SW480 (cell line): ENCODE results near the gene P2RY6.

Experiments
- DNase-seq: peaks from one replicate; pipeline ENCODE4 v3.0.0-alpha.2; 2016; ENCODE audit warnings: low spot score

P2RY6 gene

GRCh38 chr11:73335204-73335923 lies 63.2 kb downstream of the P2RY6 start:
- DNase-seq: peak; percentile 66

DNA sequence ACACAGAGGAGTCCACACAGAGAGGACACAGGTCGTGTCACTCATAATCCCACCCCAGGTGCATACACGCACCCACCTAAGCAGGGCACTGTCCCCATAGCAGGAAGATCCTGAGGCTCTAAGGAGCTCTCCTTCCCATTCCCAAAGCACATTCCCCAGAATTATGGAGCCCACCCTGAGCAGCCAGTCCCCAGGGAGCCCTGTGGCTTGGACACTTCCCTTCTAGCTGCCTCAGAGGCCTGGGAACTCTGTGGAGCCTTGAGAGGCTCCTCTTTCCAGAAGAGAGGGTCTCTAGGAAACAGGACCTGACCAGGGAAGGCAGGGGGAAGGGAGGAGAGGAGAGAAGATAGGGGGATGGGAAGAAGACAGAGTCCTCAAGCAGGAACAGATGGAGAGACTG lies 65.7 kb downstream of the P2RY6 start:
- DNase-seq: no peak

DNA sequence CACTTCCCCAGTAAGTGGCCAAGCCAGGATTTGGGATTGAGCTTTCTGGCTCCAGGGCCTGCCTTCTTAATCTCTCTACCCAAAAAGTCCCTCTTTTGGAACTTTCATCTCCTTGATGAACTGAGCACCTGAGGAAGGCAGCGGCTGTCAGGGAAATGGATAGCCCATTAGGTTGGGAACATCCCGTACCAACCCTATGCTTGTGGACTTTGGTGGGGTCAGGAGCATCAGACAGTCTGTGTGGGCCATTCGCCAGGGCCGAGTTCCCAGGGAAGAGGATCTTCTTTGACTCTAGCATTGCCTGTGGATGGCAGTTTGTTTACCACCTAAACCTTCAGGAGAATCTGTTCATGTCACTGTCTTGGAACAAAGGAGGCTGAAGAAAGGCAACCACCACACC lies 66.1 kb downstream of the P2RY6 start:
- no peak for DNase-seq

DNA sequence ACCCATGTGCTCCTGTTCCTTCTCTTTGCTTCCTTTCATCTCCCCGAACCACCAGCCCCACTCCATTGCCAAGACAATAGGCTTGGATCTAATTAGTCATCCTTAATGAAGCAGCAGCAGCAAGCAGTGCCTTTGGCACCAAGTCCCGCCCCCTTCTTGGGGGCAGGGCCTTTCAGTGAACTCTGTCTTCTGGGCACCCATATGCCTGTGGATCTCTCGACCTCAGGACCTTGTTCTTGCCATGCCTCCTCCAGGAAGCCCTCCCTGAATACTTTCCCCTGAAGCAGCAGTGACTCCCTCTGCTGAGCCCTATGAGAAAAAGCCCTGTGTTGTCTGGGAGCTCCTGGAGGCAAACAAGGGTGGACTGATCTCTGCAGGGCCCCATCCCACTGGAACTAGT lies 68.0 kb downstream of the P2RY6 start:
- DNase-seq: no peak

DNA sequence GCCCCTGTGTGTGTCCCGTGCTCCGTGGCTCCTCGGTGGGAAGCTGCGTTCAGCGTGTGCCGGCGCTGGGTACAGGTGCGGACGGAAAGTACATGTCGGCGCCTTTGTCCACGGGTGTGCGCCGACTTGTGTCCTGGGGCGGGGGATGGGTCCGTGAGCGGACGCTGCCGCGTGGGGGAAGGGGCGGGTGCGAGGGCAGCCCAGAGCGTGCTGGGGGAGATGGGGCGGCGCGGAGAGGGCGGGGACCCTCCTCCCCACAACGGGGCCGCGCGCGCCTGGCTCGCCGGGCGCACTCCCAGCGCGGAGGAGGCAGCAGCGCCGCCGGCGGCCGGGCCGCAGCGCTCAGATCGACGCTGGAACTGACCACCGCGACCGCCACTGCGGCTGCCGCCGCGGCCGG lies 70.5 kb downstream of the P2RY6 start:
- no peak for DNase-seq

DNA sequence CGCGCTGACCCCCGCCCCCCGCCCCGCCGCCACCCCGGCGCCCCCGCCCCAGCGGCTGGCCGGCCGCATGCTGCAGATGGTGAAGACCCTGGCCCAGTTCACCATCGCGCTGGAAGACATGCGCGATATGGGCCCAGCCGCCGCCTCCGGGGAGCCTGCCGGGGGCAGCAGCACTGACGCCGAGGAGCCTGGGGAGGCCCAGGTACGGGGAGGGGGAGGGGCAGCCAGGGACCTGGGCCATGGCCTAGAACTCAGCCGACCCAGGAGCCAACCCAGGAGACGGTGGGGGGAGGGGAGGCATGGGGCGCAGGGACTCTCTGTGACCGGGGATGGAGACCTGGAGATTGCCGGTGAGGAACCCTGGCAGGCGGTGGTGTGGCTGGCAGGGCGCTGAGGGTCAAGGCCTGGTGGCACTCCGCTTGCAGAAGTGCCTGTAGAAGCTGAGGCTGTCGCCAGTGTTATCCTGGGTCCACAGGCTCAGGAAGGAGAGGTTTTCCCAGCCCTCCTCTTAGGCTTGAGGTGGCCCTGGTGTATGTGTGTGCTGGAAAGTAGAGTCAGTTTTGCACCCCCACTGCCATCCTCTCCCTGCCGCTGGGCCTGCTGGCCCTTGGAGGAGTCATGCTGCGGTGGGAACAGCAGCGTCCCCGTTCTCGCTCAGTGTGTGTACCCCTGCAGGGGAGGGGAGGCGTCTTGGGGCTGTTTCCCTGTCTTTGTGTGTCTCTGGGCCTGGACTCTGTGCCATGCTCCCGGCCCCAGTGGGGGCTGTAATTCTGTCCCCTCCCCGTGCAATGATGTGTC lies 71.1 kb downstream of the P2RY6 start:
- DNase-seq: no peak

GRCh38 chr11:73344191-73344607 lies 72.1 kb downstream of the P2RY6 start:
- no peak for DNase-seq

- no peak for DNase-seq
Measured at GRCh38 chr11:73345481-73346160, 73.5 kb downstream of the P2RY6 start.

- no peak for DNase-seq
Measured at GRCh38 chr11:73346186-73346935, 74.2 kb downstream of the P2RY6 start.

DNA sequence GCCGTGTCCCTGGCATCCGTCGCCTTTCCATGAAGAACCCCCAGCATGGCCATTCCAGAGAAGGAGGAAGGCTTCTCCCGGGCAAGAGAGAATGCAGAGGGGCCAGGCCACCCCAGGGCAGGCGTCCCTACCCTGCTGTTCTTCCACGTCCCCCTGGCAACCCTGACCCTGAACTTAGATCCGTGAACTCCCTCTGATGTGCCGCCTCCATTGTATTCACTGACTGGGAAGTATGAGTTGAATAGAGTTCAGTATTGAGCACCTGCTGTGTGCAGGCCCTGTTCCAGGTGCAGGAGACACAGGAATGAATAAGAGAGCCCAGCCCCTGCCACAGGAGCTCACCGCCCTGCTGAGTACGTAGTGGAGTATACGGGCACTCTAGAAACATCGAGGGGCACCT lies 74.9 kb downstream of the P2RY6 start:
- no peak for DNase-seq
